ENCODE data around the gene HPDL. TPM values are rescaled to one million over a fixed set of nuclear protein-coding genes. Genes with fewer than 3 reads are reported as not detected.
A peak's percentile ranks its signal among the peaks of the same experiment; 100 is the strongest.

Gene HPDL
- total and polyA plus RNA-seq, 10 of the 15 experiments (the other 5 are each of a cell fraction or from before 2014, with no cell fraction given): 1.3 to 75.5 (median 31.8) TPM

GRCh38 chr1:45328680-45329079, 2.0 kb downstream of the HPDL start:
- BruUV-seq (replicated peaks): no TSS peak
- intact Hi-C loops (cut with micrococcal nuclease; ENCODE audit: unreplicated experiment): no loop called here
- H3K9me3 ChIP-seq (replicated peaks; ENCODE audit: control insufficient read depth, insufficient read depth, low read length): no peaks in the 10 kb centered on the region
- ChIA-PET POLR2A (interaction anchor here (0.6 to 5.8 kb wide), 3 partner anchors 10 to 900 kb away, joined by 4 to 45 read pairs (median 7); partner anchors contain the start of genes MUTYH and TOE1), RAD21 (ENCODE audit: unreplicated experiment) (interaction anchor here (0.6 to 1.8 kb wide), 7 partner anchors 11 to 188 kb away, joined by 3 to 10 read pairs (median 3); partner anchors contain the start of genes MUTYH and TOE1), SMC1A (ENCODE audit: uncharacterized antibody, unreplicated experiment) (interaction anchor here (0.9 to 9.2 kb wide), 4 partner anchors 12 to 28 kb away, joined by 3 to 57 read pairs (median 27); partner anchors contain the start of genes MUTYH and TOE1), CTCF (interaction anchor here (2.7 to 5.8 kb wide), 2 partner anchors 11 to 164 kb away, joined by 21 to 42 read pairs; partner anchors contain the start of genes MUTYH, TESK2 and TOE1)
- H3K4me1 ChIP-seq (ENCODE audit: control insufficient read depth, insufficient read depth, low read length): peaks cover 16% of the 10 kb centered on the region; the same call in 1 of the 2 replicates
- ATAC-seq: no peak
- no peaks in the 10 kb centered on the region for H4K20me1 ChIP-seq (ENCODE audit: control insufficient read depth, insufficient read depth)
- FAIRE-seq: no peak
- H3K4me3 ChIP-seq: peak overlapping the region; percentile 82
- H3K79me2 ChIP-seq (ENCODE audit: control insufficient read depth, insufficient read depth, low read length): peaks cover 22% of the 10 kb centered on the region
- 9% methylated on average over 5 of the region's 5 CpGs for WGBS (ENCODE audit: insufficient coverage, insufficient replicate concordance, low lambda C conversion rate, missing lambda C conversion rate)
- in situ Hi-C loops (cut with MboI): no loop called here
- peak overlapping the region; percentile 28; the same call in 1 of the 2 replicates for H3K9ac ChIP-seq (ENCODE audit: control insufficient read depth, insufficient read depth, low read length)
- no peak for TF ChIP-seq YY1 (IDR thresholded peaks at IDR 0.05; ENCODE audit: low read depth, low read length)
- no peak for TF ChIP-seq CEBPB (IDR thresholded peaks at IDR 0.05; ENCODE audit: borderline replicate concordance in 1 of 2, low read depth in 2 of 2, low read length in 2 of 2)
- no peak for TF ChIP-seq NKRF (conservative IDR thresholded peaks at IDR 0.05)
- 0 out of 2 replicates have a peak, but pooled peaks have one; percentile 46 for TF ChIP-seq SMAD5 (IDR thresholded peaks at IDR 0.05; ENCODE audit: low read depth)
- no peaks in the 10 kb centered on the region for H3K27me3 ChIP-seq (replicated peaks in 1 of 2; ENCODE audit: control insufficient read depth in 2 of 2, insufficient read depth in 2 of 2, low read length in 1 of 2)
- H3K4me2 ChIP-seq (ENCODE audit: control insufficient read depth, insufficient read depth): peak overlapping the region; percentile 64
- H3K27ac ChIP-seq (ENCODE audit: control insufficient read depth, insufficient read depth): no peak overlapping the region
- H2AFZ ChIP-seq (ENCODE audit: control insufficient read depth, low read depth, low read length): no peak overlapping the region
- peaks cover 0 to 8% of the 10 kb centered on the region in 2 experiments; a peak in 2 of 4 replicates for H3K36me3 ChIP-seq (ENCODE audit: control insufficient read depth in 2 of 2, insufficient read depth in 2 of 2, low read length in 1 of 2)
- no peak for DNase-seq (ENCODE audit: low read depth, low spot score)
